Body of pancreas (tissue), 4 donors: ENCODE results near the gene UBE2D4.

Source experiments
- POLR2A ChIP-seq, 3 donors: fragments of 450-650 bp; IDR thresholded peaks; one replicate each; pipeline ENCODE4 v1.6.1; 2016; ENCODE audit warnings: antibody characterized with exemption in 3 of 3, mild to moderate bottlenecking in 2 of 3
- TF ChIP-seq, protein P1 (sequence below), 7 experiments: fragments of 450-650 bp in 4 of 7; fragments of 200-600 bp in 3 of 7; sonication (generic) in 3 of 7; IDR thresholded peaks; one replicate each; pipeline ENCODE4 v1.5.1; 2016 to 2019; ENCODE audit warnings: antibody characterized with exemption in 7 of 7

DNA sequence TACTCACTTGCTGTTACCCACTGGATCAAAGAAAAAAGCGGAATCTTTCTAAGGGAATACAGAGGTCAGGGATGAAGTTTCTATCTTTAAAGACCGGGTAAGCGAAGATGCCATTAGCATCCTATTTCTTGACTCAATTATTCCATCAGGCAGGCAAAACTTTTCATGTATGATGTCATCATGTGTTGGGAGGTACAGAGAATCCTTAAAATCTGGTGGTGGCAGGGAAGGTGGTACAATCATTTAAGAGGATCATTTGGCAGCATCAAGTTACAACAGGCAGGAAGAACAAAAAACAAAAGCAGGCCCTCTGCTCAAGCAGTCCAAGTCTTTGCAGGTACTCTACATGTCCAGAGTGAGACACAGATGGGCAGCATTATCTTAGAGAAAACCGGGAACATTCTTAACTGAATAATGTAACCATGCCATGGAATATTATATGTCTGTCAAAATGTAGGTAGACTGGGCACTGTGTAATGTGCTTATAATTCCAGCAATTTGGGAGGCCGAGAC is 23.6 kb upstream of the UBE2D4 start:
- TF ChIP-seq, protein P1, sequence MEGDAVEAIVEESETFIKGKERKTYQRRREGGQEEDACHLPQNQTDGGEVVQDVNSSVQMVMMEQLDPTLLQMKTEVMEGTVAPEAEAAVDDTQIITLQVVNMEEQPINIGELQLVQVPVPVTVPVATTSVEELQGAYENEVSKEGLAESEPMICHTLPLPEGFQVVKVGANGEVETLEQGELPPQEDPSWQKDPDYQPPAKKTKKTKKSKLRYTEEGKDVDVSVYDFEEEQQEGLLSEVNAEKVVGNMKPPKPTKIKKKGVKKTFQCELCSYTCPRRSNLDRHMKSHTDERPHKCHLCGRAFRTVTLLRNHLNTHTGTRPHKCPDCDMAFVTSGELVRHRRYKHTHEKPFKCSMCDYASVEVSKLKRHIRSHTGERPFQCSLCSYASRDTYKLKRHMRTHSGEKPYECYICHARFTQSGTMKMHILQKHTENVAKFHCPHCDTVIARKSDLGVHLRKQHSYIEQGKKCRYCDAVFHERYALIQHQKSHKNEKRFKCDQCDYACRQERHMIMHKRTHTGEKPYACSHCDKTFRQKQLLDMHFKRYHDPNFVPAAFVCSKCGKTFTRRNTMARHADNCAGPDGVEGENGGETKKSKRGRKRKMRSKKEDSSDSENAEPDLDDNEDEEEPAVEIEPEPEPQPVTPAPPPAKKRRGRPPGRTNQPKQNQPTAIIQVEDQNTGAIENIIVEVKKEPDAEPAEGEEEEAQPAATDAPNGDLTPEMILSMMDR (IDR thresholded peaks at IDR 0.05): no peak
- TF ChIP-seq POLR2A (IDR thresholded peaks at IDR 0.05): no peak
